ENCODE data around the gene MCTP2. TPM values are rescaled to one million over a fixed set of nuclear protein-coding genes. Genes with fewer than 3 reads are reported as not detected.

MCTP2 gene
- total and polyA plus RNA-seq, 2 of the 13 experiments (the other 11 are each of a cell fraction or from before 2014, with no cell fraction given), result 5.1 to 8.6 TPM

GRCh38 chr15:94247789-94248638 lies 16.7 kb downstream of the MCTP2 start (continued):
- TF ChIP-seq ATF3 (CRISPR knock-in tag; IDR thresholded peaks at IDR 0.05) (no peak), ARID5B (CRISPR knock-in tag; IDR thresholded peaks at IDR 0.05) (peak; percentile 68), ZFY (CRISPR knock-in tag; IDR thresholded peaks at IDR 0.05) (no peak), SALL1 (CRISPR knock-in tag; IDR thresholded peaks at IDR 0.05) (peak; percentile 41; the same call in 1 of the 2 replicates), ZSCAN9 (CRISPR knock-in tag; IDR thresholded peaks at IDR 0.05; ENCODE audit: borderline replicate concordance) (peak; percentile 70; the same call in 1 of the 2 replicates), TGIF2 (CRISPR knock-in tag; IDR thresholded peaks at IDR 0.05) (peak; percentile 72), ZEB1 (IDR thresholded peaks at IDR 0.05; ENCODE audit: insufficient replicate concordance, low read depth) (no peak), POGZ (CRISPR knock-in tag; IDR thresholded peaks at IDR 0.05) (0 out of 2 replicates have a peak, but pooled peaks have one; percentile 44), RORA (CRISPR knock-in tag; IDR thresholded peaks at IDR 0.05) (no peak), SOX6 (IDR thresholded peaks at IDR 0.05) (no peak), SOX6 (CRISPR knock-in tag; IDR thresholded peaks at IDR 0.05) (peak; percentile 62), GATA4 (IDR thresholded peaks at IDR 0.05; ENCODE audit: borderline replicate concordance, low read depth) (no peak), U2AF1 (optimal IDR thresholded peaks at IDR 0.05; ENCODE audit: low read depth, low read length) (no peak), ZNF383 (CRISPR knock-in tag; IDR thresholded peaks at IDR 0.05; ENCODE audit: borderline replicate concordance) (no peak), ZNF543 (CRISPR knock-in tag; IDR thresholded peaks at IDR 0.05) (no peak), DPF2 (CRISPR knock-in tag; IDR thresholded peaks at IDR 0.05; ENCODE audit: borderline replicate concordance, low read depth) (0 out of 2 replicates have a peak, but pooled peaks have one; percentile 13), BRD4 (CRISPR knock-in tag; IDR thresholded peaks at IDR 0.05) (no peak), AKAP8 (CRISPR knock-in tag; IDR thresholded peaks at IDR 0.05) (no peak), EHMT2 (IDR thresholded peaks at IDR 0.05; ENCODE audit: borderline replicate concordance, low read depth, low read length) (peak; percentile 64; the same call in 1 of the 2 replicates), ZMYM4 (CRISPR knock-in tag; IDR thresholded peaks at IDR 0.05) (peak; percentile 69)
- TF ChIP-seq, protein P1, sequence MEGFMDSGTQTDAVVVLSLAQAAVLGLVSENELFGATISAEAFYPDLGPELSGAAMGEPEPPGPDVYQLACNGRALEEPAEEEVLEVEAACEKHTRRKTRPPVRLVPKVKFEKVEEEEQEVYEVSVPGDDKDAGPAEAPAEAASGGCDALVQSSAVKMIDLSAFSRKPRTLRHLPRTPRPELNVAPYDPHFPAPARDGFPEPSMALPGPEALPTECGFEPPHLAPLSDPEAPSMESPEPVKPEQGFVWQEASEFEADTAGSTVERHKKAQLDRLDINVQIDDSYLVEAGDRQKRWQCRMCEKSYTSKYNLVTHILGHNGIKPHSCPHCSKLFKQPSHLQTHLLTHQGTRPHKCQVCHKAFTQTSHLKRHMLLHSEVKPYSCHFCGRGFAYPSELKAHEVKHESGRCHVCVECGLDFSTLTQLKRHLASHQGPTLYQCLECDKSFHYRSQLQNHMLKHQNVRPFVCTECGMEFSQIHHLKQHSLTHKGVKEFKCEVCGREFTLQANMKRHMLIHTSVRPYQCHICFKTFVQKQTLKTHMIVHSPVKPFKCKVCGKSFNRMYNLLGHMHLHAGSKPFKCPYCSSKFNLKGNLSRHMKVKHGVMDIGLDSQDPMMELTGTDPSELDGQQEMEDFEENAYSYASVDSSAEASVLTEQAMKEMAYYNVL (CRISPR knock-in tag; IDR thresholded peaks at IDR 0.05; ENCODE audit: borderline replicate concordance), result peak; percentile 34; the same call in 1 of the 2 replicates
- TF ChIP-seq, protein P2, sequence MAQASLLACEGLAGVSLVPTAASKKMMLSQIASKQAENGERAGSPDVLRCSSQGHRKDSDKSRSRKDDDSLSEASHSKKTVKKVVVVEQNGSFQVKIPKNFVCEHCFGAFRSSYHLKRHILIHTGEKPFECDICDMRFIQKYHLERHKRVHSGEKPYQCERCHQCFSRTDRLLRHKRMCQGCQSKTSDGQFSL (CRISPR knock-in tag; IDR thresholded peaks at IDR 0.05), result no peak

Measured in HepG2 (cell line).